GM12801 (cell line): ENCODE measurements around the gene CDK17.

Source experiments
- TF ChIP-seq, protein P1 (sequence below): IDR thresholded peaks from one replicate; pipeline ENCODE4 v1.5.1; 2011; ENCODE audit warnings: control low read depth; ENCODE audit not compliant: insufficient read length; ENCODE audit errors: extremely low read depth

The CDK17 gene

DNA sequence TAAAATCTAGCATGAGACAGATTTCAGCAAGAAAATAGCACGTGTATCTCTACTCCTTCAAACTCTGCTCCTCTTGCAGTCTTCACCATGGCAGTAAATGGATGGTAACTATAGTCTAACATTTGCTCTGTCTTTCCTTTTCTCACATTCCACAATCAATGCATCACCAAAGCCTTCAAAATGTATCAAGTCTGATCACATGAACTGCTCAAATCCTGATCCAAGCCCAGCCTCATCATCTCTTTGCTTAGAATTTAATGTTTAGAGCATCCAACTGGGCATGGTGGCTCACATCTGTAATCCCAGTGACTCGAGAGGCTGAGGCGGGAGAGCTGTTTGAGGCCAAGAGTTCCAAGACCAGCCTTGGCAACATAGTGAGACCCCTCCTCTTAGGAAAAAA lies 45.9 kb downstream of the CDK17 start:
- TF ChIP-seq, protein P1, sequence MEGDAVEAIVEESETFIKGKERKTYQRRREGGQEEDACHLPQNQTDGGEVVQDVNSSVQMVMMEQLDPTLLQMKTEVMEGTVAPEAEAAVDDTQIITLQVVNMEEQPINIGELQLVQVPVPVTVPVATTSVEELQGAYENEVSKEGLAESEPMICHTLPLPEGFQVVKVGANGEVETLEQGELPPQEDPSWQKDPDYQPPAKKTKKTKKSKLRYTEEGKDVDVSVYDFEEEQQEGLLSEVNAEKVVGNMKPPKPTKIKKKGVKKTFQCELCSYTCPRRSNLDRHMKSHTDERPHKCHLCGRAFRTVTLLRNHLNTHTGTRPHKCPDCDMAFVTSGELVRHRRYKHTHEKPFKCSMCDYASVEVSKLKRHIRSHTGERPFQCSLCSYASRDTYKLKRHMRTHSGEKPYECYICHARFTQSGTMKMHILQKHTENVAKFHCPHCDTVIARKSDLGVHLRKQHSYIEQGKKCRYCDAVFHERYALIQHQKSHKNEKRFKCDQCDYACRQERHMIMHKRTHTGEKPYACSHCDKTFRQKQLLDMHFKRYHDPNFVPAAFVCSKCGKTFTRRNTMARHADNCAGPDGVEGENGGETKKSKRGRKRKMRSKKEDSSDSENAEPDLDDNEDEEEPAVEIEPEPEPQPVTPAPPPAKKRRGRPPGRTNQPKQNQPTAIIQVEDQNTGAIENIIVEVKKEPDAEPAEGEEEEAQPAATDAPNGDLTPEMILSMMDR = no peak

DNA sequence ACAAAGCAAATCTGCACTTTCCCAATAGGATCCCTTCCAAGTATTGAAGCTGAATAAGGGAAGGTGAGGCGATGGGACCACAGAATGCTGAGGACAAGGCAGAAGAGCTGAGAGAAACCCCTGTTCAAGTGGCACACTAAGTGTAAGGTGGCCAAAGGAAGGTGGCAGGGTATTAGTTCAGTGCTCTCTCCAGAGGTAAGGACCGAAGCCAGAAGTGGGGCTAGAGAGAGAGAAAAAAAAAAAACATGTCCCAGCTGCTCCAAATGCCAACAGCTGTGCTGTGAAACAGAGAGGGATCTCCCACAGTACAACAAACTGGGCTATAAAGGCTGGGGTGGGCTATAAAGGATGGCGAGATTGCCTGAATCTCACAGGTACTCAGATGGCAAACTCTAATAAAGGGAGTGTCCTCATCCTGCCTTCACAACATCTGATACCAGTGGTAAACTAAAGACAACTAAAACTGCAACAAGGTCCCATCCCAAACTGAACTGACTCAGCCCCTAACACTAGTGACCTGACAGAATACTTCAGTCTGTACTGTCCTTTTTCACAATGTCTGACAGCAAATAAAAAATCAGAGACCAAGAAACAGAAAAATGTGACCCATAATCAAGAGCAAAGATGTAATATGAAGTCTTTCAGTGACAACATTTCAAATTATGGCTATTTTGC lies 47.9 kb downstream of the CDK17 start:
- TF ChIP-seq, protein P1 = no peak

DNA sequence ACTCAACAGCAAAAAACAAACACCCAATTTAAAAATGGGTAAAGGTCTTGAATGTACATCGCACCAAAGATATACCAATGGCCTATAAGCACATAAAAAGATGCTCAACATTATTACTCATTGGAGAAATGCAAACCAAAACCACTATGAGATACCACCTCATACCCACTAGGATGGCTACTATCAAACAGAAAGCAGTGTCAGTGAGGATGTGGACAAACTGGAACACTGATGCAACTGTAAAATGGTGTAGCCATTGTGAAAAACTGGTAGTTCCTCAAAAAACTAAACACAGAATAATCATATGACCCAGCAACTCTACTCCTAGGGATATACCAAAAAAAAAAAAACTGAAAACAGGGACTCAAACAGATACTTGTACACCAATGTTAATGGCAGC lies 49.3 kb downstream of the CDK17 start:
- TF ChIP-seq, protein P1 = no peak

DNA sequence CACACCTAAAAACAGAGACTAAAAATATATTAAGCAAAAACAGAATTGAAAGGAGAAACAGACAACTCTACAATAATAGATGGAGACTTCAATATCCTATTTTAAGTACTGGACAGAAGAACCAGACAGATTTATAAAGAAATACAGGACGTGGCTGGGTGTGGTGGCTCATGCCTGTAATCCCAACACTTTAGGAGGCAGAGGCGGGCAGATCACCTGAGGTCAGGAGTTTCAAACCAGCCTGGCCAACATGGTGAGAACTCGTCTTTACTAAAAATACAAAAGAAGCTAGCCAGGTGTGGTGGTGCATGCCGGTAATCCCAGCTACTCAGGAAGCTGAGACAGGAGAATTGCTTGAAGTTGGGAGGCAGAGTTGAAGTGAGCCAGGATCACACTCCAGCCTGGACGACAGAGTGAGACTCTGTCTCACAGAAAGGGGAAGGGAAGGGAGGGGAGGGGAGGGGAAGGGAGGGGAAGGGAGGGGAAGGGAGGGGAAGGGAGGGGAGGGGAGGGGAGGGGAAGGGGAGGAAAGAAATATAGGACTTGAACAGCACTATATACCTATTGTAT lies 53.0 kb downstream of the CDK17 start:
- TF ChIP-seq, protein P1 = no peak

DNA sequence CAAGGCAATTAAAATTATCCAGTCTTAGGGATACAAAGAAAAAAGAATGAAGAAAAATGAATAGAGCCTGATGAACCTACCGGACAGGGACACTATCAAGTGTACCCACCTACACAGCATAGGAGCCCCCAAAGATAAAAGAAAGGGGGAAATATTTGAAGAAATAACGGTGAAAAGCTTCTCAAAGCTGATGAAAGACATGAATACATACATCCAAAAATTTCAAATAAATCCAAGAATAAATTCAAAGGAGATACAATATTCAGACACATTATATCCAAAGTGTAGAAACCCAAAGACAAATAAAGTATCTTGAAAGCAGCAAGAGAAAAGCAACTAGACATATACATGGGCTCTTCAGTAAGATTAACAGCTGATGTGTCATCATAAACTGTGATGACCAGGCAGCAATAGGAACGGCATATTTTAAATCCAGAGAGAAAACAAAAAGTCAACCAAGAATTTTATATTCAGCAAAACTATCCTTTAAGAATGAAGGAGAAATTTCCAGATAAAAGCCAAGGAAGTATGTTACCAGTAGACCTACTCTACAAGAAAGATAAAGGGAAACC lies 56.0 kb downstream of the CDK17 start:
- TF ChIP-seq, protein P1 = no peak

DNA sequence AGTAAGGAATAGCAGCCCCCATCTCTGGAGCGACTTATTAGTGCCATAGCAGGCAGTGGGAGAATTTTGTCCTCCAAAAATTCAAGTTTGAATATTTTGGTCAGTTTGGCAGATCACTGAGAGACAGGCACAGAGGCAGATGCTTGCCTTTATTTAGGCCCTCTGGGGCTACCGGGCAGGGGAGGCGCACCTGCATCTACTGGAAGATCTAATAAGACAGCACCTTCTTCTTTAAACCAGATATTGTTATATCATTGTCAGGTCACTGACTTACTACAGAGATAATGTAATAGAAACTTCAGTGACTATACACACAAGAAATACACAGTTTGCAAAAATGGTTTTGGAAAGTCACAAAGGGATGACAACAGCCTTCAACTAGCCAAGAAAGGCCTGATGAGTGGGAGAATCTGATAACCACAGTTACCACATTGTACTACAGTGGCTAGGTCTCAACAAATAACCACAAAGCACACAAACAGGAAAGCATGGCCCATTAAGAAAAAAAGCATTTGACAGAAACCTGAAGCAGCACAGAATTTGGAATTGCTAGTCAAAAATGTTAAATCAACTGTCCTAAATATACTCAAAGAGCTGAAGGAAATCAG lies 56.8 kb downstream of the CDK17 start:
- TF ChIP-seq, protein P1 = no peak

DNA sequence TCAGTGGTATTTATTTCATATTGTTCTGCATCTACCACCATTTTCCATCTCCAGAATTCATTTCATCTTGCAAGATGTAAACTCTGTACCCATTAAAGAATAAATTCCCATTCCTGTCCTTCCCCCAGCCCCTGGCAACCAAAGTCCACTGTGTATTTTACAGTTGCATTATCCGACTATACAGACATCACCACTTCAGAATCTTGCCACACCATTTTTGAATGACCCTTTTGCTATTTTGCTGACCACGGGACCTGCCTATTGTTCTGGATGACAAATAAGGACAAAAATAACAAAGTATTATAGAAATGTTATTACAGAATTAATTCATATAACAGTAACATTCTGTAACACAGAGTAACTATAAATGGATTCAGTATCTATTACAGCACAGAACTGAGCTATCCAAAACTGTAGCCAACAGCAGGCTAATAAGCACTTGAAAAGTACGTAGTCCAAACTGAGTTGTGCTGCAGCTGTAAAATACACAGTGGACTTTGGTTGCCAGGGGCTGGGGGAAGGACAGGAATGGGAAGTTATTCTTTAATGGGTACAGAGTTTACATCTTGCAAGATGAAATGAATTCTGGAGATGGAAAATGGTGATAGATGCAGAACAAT lies 61.3 kb downstream of the CDK17 start:
- TF ChIP-seq, protein P1 = no peak
